ENCODE results near the gene CIB2.

- no peak for TF ChIP-seq POLR2AphosphoS5 (IDR thresholded peaks at IDR 0.05; ENCODE audit: low read depth, low read length)
- no peak for TF ChIP-seq SIN3A (IDR thresholded peaks at IDR 0.05; ENCODE audit: borderline replicate concordance, insufficient read depth, low read length)
- no peak for TF ChIP-seq TAF1 (IDR thresholded peaks at IDR 0.05; ENCODE audit: borderline replicate concordance, insufficient read depth, low read length)
- TF ChIP-seq REST (IDR thresholded peaks at IDR 0.05; ENCODE audit: insufficient read depth in 1 of 2, low read depth in 2 of 2, low read length in 2 of 2) = no peak
Observed at GRCh38 chr15:78174401-78174800, 43.2 kb upstream of the CIB2 start.

Measured in PFSK-1 (cell line).